CD4-positive, alpha-beta T cell treated with Interleukin-17A for 1 hour (primary cell): ENCODE data around the gene OGFR.

Experiments
- DNase-seq: peaks from one replicate; pipeline ENCODE4 v3.0.0-alpha.2; 2020

Gene OGFR, protein sequence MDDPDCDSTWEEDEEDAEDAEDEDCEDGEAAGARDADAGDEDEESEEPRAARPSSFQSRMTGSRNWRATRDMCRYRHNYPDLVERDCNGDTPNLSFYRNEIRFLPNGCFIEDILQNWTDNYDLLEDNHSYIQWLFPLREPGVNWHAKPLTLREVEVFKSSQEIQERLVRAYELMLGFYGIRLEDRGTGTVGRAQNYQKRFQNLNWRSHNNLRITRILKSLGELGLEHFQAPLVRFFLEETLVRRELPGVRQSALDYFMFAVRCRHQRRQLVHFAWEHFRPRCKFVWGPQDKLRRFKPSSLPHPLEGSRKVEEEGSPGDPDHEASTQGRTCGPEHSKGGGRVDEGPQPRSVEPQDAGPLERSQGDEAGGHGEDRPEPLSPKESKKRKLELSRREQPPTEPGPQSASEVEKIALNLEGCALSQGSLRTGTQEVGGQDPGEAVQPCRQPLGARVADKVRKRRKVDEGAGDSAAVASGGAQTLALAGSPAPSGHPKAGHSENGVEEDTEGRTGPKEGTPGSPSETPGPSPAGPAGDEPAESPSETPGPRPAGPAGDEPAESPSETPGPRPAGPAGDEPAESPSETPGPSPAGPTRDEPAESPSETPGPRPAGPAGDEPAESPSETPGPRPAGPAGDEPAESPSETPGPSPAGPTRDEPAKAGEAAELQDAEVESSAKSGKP

DNA sequence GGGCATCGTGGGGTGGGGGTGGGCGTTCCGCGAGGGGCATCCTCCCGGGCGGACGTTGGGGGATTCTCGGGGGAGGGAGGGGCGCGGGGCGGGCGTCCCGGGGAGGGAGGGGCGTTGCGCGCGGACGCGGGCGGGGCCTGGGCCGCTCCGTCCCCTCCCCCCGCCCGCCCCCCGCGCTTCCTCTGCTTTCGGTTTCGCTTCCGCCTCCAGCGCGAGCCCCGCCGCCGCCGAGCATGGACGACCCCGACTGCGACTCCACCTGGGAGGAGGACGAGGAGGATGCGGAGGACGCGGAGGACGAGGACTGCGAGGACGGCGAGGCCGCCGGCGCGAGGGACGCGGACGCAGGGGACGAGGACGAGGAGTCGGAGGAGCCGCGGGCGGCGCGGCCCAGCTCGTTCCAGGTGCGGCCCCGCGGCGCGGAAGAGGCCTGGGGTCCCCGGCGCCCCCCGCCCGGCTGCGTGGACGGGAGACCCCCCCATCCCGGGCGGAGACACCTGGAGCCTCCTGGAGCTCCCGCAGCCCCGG is at the start of gene OGFR:
Gene OGFR (plus strand): TSS at position 209 of the 528 bp plus-strand sequence. CDS start 25 bp downstream, at position 234.
- DNase-seq: peak; percentile 78

DNA sequence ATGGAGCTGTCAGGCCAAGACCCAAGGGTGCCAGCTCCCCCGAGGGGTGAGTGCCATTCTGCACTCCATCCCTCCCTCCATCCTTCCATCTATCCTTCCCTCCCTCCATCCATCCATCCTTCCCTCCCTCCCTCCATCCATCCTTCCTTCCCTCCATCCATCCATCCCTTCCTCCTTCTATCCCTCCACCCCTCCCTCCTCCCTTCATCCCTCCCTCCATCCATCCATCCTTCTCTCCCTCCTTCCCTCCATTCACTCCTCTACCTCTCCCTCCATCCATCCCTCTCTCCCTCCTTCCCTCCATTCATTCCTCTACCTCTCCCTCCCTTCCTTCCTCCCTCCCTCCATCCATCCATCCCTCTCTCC is 49.7 kb upstream of the OGFR start:
- DNase-seq: no peak

DNA sequence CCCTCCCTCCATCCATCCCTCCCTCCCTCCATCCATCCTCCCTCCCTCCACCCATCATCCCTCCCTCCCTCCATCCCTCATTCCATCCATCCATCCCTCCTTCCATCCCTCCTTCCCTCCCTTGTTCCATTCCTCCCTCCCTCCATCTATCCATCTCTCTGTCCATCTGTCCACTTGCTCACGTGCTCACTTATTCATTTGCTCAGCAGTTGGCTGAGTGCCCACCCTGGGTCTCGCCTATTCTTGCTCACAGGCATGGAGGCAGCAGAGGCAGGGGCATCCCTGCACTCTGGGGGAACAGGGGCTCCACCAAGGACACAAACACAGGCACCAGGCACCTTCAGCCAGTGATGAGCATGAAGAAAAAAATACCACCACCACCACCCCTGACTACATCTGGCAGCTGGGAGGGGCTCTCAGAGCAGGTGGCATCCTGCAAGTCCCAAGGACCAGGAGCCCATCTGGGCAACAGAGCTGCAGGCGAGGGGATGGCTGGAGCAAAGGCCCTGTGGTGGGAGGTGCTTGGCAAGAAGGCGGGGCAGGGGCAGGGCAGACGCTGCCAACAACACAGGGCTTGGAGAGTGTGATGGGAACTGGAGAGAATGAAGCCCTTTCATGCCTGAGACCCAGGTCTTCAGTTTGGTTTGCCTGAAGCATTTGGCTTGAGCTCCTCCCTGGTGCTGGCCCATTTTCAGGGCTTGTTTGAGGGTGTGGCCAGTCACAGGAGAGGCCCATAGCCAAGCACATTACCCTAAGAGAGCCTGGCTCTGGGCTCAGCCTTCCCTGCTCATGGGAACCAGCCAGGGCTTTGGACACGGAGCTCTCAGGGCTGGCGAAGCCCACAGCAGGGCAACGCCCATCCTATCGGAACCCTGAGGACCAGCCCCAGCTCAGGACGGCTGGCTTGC is 48.6 kb upstream of the OGFR start:
- DNase-seq: no peak

DNA sequence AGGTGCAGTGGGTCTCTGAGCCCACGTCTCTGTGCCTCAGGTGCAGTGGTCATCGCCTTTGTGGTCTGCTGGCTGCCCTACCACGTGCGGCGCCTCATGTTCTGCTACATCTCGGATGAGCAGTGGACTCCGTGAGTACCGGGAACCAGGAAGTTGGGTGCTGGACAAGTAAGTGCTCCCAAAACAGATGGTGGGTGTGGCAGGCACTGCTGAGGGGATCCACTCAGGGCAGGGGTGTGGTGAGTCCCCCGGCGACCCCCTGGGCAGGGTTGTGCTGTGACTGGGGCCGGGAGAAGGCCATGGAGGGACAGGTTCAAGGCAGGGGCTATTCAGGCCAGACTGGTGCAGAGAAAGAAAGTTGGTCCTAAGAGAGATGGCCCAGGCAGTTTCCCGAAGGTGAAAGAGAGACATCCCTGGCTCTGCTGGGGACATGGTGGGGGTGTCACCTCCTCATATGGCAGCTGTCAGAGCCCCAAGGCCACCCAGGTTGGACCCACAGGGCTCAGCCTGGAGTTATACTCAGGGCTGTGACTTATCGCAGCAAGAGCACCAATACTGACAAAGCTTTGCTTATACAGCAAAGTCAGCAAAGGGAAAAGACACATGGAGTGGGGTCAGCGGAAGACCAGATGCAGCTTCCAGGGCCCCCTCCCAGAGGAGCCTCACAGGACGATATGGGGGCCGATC is 46.3 kb upstream of the OGFR start:
- no peak for DNase-seq

DNA sequence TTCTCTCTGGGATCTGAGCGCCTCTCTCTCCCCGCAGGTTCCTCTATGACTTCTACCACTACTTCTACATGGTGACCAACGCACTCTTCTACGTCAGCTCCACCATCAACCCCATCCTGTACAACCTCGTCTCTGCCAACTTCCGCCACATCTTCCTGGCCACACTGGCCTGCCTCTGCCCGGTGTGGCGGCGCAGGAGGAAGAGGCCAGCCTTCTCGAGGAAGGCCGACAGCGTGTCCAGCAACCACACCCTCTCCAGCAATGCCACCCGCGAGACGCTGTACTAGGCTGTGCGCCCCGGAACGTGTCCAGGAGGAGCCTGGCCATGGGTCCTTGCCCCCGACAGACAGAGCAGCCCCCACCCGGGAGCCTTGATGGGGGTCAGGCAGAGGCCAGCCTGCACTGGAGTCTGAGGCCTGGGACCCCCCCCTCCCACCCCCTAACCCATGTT is 44.6 kb upstream of the OGFR start:
- DNase-seq: no peak

DNA sequence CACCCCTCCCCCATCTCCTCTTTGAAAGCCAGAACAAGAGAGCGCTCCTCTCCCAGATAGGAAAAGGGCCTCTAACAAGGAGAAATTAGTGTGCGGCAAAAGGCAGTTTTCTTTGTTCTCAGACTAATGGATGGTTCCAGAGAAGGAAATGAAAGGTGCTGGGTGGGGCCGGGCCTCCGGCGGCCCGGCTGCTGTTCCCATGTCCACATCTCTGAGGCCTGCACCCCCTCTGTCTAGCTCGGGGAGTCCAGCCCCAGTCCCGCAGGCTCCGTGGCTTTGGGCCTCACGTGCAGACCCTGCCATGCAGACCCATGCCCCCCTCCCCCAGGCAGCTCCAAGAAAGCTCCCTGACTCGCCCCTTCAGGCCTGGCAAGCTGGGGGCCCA is 44.2 kb upstream of the OGFR start:
- DNase-seq: no peak

DNA sequence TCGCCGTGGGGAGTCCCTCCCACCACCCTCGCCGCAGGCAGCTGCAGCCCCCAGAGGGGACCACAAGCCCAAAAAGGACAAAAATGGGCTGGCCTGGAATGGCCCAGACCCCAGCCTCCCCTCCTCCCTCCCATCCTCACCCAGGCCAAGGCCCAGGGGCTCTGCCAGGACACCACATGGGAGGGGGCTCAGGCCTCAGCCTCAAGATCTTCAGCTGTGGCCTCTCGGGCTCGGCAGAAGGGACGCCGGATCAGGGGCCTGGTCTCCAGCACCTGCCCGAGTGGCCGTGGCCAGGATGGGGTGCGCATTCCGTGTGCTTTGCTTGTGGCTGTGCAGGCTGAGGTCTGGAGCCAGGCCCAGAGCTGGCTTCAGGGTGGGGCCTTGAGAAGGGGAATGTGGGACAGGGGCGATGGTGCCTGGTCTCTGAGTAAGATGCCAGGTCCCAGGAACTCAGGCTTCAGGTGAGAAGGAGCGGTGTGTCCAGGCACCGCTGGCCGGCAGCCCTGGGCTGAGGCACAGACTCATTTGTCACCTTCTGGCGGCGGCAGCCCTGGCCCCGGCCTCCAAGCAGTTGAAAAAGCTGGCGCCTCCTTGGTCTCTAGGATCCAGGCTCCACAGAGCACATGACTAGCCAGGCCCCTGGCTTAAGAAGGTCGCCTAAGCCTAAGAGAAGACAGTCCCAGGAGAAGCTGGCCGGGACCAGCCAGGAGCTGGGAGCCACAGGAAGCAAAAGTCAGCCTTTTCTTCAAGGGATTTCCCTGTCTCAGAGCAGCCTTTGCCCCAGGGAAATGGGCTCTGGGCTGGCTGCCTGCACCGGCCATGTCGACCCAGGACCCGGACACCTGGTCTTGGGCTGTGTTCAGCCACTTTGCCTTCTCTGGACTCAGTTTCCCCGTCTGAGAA is 43.5 kb upstream of the OGFR start:
- DNase-seq: no peak

DNA sequence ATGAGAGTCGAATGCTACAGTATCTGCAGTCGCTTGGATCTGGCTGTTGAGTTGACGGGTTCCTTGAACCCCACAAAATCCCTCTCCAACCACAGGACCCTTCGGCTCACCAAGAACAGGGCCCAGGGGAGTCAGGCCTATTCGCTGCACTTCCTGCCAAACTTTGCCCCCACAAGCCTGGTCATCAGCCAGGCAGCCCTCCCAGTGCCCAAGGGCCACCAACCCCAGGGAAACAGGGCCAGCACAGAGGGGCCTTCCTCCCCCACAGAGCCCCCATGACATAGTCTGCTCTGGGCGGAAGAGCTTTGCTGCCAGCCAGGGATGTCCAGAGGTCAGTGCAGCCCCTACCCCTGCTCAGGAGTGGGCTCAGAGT is 42.9 kb upstream of the OGFR start:
- no peak for DNase-seq

DNA sequence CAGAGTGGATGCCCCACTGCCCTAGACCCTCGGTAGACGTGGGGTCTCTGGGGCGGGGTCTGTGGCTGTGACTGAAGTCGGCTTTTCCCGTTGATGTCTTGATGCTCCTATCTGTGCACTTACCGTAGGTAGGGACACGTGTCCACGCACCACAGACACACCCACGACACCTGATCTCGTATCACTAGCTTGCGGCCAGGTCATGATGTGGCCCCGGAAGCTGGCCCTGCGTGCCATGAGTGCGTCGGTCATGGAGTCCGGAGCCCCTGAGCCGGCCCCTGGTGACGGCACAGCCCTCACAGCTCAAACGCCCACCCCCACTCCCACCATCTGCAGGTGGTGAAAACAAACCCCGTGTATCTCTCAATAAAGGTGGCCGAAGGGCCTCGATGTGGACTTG is 42.3 kb upstream of the OGFR start:
- no peak for DNase-seq

DNA sequence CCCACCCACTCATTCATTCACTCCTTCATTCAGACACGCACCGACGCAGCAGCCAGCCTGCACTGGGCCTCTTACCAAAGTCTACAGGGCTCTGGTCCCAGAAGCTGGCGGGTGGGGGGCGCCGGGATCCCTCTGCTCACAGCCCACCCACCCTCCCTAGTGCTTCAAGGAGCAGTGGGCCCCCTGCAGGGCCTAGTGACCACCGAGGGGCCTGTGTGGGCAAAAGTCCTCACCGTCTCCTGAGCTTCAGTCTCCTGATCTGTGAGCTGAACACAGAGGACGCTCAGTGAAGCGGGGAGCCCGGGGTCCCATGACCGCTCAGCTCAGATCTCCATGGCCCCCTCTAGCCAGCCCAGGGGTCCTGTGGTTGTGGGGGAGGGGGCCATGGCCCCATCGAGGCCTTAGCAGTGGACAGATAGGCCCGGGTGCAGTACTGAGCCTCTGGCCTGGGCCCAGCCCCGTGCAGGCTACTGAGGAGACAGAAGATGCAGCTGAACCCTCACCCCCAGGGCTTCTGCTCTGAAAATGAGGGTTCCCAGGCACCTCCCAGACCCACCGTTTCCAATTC is 41.8 kb upstream of the OGFR start:
- no peak for DNase-seq

DNA sequence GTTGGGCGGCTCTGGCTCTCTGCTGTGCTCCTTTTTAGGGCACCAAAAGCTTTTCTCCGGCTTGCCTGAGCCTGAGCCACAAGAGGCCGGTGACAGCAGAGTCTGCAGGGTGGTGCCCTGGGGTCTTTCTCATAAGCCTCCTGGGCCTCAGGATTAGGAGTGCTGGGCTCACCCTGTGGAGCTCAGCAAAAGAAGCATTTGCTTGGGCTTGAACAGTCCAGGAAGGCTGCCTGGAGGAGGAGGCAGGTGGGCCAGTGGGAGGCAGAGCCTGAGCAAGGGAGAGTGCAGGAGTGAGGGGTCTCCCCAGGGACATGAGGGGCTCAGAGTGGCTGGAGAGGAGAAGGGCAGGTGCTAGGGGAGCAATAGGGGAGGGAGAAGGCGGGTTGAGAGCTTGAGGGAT is 41.2 kb upstream of the OGFR start:
- DNase-seq: no peak

DNA sequence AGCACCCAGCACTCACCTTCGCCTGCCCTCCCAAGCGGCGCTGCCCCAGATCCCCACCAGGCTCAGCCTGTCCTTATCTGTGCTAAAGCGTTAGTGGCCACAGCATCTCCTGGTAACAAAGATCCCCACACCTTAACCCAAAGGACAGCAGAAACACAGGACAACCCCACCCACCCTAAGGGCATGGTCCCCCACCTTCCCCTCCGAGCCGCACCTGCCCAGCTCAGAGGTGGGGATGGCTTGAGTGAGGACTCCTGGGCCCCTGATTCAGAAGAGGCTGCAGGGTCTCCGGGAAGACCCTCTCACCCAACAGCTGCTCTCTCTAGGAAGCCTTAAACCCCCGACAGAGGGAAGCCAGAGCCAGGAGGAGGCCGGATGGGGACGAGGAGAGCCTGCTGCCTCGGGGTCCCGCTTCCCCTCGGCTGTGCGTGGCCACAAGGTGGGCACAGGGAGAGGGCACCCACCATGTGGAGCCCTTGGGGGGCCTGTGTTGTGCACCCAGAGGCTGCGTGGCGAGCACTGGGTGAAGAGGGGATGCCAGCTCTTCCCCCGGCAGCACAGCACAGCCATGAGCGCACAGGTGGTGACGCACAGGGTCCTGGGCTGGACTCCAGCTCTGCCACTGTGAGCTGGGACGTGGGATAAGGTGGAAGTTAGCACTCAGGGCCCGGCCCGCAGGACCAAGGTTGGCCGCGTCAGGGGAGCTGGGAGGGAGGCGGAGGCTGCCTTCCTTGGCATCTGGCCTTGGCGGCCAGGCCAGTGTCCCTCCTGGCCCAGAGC is 40.3 kb upstream of the OGFR start:
- DNase-seq: no peak

DNA sequence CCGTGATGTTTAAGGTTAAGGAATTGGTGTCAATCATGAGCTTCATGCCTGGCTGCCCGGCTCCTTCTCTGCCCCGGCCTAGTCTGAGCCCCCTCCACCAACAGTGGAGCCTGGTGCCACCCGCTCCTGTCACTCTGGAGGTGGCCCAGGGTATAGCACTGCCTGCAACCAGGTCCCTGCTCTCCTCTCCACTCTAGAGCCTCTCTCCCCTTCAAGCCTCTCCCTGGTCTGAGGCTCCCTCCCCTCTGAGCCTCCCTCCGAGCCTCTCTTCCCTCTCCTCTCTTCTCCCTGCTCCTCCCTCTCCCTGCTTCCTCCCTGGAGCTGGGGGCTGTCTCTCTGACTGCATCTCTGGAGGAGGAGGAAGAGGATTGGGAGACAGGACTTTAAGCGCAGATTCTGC is 39.6 kb upstream of the OGFR start:
- no peak for DNase-seq

DNA sequence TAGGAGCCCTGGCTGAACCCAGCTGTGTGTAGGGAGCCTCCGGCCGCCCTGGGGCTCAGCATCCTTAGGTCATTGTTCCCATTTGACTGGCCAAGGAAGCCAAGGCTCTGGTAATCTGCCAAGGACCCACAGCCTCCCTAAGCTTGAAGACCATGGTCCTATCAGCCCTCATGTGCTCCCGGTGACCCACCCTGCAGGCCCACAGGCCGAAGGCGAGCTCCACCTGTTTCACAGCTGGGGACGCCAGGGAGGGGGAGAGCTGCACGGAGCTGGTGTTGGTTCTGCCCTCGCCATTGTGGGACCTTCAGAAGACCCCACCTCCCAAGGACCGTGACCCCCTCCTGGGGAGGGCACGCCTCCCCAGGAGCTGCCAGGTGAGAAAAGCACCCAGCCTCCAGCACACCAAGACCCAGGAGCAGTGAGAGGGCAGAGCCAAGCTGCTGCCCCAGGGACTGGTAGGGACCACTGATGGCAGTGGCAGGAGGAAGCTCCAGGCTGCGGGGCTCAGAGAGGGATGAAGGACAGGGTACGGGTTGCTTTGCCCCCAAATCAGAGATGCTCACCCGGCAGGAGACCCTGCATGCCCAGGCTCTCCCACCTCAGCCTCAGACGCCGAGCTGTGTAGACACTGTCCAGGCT is 39.1 kb upstream of the OGFR start:
- DNase-seq: no peak

DNA sequence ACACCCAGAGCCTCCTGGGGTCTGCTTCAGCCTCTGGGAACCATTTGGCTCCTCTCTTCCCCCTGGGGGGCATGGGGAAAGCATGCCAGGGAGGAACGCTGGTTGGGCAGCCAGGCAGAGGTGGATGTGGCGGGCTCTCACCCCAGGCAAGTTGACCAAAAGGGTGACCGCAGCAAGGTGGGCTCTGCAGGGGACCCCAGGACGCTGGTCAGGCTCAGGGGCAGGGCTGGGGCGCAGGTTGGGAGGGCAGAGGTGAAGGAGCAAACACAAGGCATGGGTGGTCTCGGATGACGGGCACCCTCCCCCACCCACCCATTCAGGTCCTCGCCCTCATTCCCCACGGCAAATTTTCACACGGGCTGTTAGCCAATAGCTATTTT is 38.6 kb upstream of the OGFR start:
- DNase-seq: no peak

DNA sequence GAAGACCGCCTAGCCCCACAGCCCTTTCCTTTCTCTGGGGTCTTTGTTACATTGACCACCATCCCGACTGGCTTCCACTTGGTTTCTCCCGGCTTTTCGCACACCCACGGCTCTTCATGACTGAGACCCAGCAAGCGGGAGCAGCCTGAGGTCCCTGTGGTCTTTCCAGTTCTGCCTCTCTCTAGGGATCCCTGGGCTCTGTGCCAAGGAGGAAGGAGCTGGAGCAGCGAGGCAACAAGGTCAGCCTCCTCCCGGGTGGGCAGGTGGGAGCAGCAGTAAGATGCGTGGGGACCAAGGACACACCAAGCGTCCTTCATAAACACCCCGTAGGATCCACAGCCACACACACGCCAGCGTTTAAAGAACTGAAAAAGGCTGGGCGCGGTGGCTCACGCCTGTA is 37.9 kb upstream of the OGFR start:
- no peak for DNase-seq

DNA sequence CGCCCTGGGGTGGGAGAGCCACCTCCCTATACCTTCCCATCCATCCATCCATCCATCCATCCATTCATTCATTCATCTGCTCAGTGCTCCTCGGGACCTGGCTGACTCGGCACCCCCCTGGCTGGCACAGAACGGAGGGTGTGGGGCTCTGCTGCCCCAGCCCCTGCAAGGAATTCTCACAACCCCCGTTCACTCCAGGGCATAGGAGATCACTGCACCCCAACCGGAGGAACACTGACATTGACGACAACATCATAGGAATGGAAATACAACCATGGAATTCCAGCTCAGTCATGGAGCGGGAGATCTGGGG is 36.4 kb upstream of the OGFR start:
- no peak for DNase-seq

DNA sequence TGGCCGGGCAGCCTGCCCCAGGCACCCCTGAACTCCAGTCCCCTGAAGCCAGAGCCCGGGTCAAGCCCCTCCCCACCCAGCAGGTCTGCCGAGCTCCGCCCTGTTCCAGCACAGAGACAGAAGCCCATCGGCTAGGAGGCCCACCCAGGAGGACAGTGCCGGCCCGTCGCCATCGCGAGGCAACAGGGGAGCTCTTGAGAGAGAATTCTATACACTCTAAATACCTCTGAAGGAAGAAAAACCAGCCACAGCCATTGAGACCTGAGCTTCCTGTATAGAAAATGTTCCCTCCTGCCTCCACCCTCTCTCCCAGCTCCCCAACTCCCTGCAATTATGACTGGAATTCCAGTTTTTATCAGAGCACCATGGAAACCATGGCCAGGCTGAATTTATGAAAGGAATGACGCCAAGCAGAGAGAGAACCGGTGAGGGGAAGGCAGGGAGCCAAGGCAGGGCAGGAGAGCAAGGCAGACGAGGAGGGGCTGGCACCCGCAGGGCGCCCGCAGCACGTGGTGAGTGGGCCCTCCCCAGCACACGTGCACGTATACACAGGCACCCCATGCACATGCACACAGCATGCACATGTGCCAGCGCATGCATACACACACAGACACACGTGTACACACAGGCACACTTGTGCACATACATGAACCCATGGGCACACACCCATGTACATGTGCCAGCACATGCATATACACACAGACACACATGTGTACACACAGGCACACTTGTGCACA is 35.9 kb upstream of the OGFR start:
- no peak for DNase-seq

DNA sequence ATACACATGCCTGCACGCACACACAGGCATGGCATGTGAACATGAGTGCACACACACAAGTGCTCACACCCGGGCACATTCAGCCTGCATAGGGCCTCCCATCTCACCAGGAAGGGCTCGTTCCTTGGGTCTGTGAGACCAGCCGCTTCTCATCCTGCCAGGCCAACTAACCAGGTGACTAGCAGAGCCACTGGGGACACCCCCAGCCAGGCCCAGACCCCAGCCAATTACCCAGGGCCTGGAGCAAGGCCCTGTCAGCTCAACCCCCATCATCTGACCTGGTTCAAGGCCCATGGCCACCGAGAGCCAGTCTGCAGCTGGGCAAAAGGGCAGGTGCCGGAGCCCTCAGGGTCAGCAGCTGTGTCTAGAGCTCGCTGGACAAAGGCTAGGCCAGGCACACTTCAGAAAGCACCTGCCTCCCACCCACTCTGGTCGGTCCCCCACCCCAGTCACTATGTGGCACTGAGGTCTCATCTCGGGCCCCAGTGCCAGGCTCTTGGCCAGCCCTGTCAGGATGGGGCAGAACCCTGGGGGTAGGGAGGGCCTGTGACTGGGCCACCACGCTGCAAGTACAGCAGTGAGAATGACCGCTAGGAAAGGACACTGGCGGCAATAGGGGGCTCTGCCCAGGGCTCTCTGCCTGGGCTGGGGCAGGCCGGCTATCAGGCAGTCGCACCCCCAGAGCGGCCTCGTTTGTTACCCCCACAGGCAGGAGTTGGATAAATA is 35.1 kb upstream of the OGFR start:
- DNase-seq: no peak
